Coronary artery (tissue), 2 donors: ENCODE results near the gene JAZF1.

Experiments used
- DNase-seq: peaks from one replicate; pipeline ENCODE4 v3.0.0-alpha.2; 2017; ENCODE audit warnings: low spot score
- H3K27ac ChIP-seq, 2 donors: fragments of 200-600 bp; sonication (generic); one replicate each; pipeline ENCODE4 v1.5.1; 2016 to 2019
- H3K4me3 ChIP-seq: fragments of 200-600 bp; sonication (generic); 2 replicates; pipeline ENCODE4 v1.5.1; 2016; ENCODE audit warnings: mild to moderate bottlenecking, moderate library complexity
- CTCF ChIP-seq: fragments of 200-600 bp; sonication (generic); IDR thresholded peaks from one replicate; pipeline ENCODE4 v1.5.1; 2019; ENCODE audit warnings: antibody characterized with exemption

Gene JAZF1

GRCh38 chr7:28070297-28071055, 110.1 kb downstream of the JAZF1 start:
- Histone ChIP-seq H3K27ac (no peak overlapping the region), H3K4me3 (no peak overlapping the region)
- TF ChIP-seq CTCF, result no peak
- no peak for DNase-seq

GRCh38 chr7:28069807-28070206, 110.8 kb downstream of the JAZF1 start:
- TF ChIP-seq CTCF, result no peak
- Histone ChIP-seq H3K4me3 (no peak overlapping the region), H3K27ac (no peak overlapping the region)
- no peak for DNase-seq

DNA sequence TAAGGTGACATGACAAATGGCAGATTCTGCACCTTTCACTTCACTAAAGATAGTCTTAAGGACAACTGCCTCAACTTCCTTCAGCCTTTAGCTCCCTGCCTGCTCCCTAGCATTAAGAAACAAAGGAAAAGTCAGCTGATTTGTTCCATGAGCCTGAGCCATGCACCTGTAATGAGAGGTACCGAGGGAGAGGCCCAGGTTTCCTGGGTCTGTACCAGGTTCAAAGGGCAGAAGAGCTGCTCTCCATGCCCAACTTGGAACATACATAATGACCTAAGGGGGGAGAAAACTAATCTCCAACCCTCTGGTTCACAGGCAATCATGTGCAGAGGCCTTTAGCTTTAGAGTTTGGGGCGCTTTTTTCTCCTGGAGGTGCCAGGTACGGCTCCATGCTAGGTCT, 111.2 kb downstream of the JAZF1 start:
- no peak overlapping the region for H3K27ac ChIP-seq
- DNase-seq, result no peak
- H3K4me3 ChIP-seq, result no peak overlapping the region
- no peak for TF ChIP-seq CTCF

DNA sequence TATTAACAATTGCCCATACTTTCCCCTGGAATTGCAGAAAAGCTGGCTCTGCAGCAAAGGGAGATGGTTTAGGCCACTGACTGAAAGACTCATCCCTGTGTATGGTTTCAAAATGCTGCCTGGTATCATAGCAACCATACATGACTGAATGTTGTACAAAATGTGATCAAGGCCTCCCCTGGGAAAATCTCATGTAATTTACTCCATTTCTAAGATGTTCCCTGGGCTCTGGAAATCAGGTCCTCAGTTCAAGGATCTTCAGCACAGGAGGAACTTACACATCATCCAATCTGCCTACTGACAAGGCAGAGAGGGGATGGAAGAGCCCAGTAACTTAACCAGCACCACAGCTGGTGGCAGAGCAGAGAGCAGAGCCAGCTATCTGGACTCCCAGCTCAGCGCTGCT, 111.8 kb downstream of the JAZF1 start:
- no peak for DNase-seq
- TF ChIP-seq CTCF, result no peak
- Histone ChIP-seq H3K4me3 (no peak overlapping the region), H3K27ac (no peak overlapping the region)

GRCh38 chr7:28067171-28067570, 113.4 kb downstream of the JAZF1 start:
- Histone ChIP-seq H3K4me3 (no peak overlapping the region), H3K27ac (no peak overlapping the region)
- DNase-seq, result no peak
- TF ChIP-seq CTCF, result no peak

DNA sequence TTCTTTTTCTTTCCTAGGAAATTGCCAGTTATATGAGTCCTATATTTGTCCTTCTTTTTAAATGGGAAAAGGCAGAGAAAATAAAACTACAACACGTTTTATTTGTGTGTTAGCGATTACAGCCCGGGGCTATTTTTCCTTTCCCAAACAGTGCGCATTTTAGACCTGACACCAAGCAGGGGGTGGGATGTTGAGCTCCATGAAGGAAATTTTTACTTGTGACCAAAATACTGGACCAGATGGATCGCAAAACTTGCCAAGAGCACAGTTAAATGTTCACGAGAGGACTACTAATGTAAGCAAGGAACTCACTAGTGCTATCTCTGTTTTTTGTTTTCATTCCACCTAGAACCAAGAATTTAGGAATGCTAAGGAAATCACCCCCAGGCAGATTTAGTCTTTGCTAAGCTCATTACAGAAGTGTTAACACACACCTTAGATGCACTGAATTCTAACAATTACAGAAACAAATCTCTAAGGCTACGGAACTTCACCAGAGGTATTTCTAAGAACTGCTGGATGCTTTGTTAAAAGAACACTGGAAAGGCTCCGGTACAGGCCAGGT, 114.8 kb downstream of the JAZF1 start:
- H3K27ac ChIP-seq, result no peak overlapping the region
- DNase-seq, result no peak
- no peak overlapping the region for H3K4me3 ChIP-seq
- no peak for TF ChIP-seq CTCF

- DNase-seq, result no peak
- Histone ChIP-seq H3K27ac (no peak overlapping the region), H3K4me3 (no peak overlapping the region)
- TF ChIP-seq CTCF, result no peak
Measured at GRCh38 chr7:28065308-28065707, 115.3 kb downstream of the JAZF1 start.
